GM12878 (cell line): ENCODE data around the gene TENT4B.

ENCODE experiments used
- BACH1 ChIP-seq: fragments of 450-650 bp; IDR thresholded peaks from 2 replicates; pipeline ENCODE4 v1.6.1; 2017; ENCODE audit warnings: mild to moderate bottlenecking, borderline replicate concordance
- CTCF ChIP-seq, 3 experiments: IDR thresholded peaks in 2 of 3; conservative IDR thresholded peaks in 1 of 3; 2 replicates each; pipeline ENCODE4 v1.5.1; 2011; ENCODE audit warnings: low read depth in 3 of 3, low read length in 3 of 3, mild to moderate bottlenecking in 3 of 3, control low read depth in 2 of 3, moderate library complexity in 2 of 3, inconsistent platforms in 1 of 3, mixed read lengths in 1 of 3; ENCODE audit not compliant: control insufficient read depth in 2 of 3, insufficient read depth in 1 of 3; ENCODE audit errors: extremely low read depth in 1 of 3
- ELK1 ChIP-seq: IDR thresholded peaks from 2 replicates; pipeline ENCODE4 v1.6.1; 2012; ENCODE audit warnings: low read depth, low read length, improper control_type of control experiment
- EP300 ChIP-seq, 2 experiments: fragments of 150-350 bp in 1 of 2; IDR thresholded peaks; 2 replicates each; pipeline ENCODE4 v1.6.1; 2011 to 2012; ENCODE audit warnings: low read depth in 2 of 2, low read length in 2 of 2, borderline replicate concordance in 1 of 2, improper control_type of control experiment in 1 of 2, inconsistent platforms in 1 of 2; ENCODE audit not compliant: control insufficient read depth in 1 of 2
- EZH2 ChIP-seq: IDR thresholded peaks from 2 replicates; pipeline ENCODE4 v1.6.1; 2012; ENCODE audit warnings: low read depth, mild to moderate bottlenecking, control low read depth, inconsistent platforms, low read length, borderline replicate concordance; ENCODE audit not compliant: control insufficient read depth
- HDAC2 ChIP-seq: fragments of 200-600 bp; sonication (generic); IDR thresholded peaks from 2 replicates; pipeline ENCODE4 v1.6.1; 2017
- HDAC6 ChIP-seq: fragments of 200-600 bp; sonication (generic); IDR thresholded peaks from one replicate; pipeline ENCODE4 v1.8.0; 2017; ENCODE audit warnings: antibody characterized with exemption; ENCODE audit not compliant: unreplicated experiment
- POLR2A ChIP-seq: IDR thresholded peaks from 2 replicates; pipeline ENCODE4 v1.6.1; 2011; ENCODE audit warnings: low read depth, mild to moderate bottlenecking, low read length
- RAD21 ChIP-seq: IDR thresholded peaks from 2 replicates; pipeline ENCODE4 v1.6.1; 2011; ENCODE audit warnings: mild to moderate bottlenecking, low read depth, low read length, moderate library complexity; ENCODE audit not compliant: insufficient read depth
- TAF1 ChIP-seq: IDR thresholded peaks from 2 replicates; pipeline ENCODE4 v1.6.1; 2011; ENCODE audit warnings: mild to moderate bottlenecking, low read depth, low read length, borderline replicate concordance
- USF2 ChIP-seq: IDR thresholded peaks from 2 replicates; pipeline ENCODE4 v1.6.1; 2011; ENCODE audit warnings: low read depth, low read length, improper control_type of control experiment, borderline replicate concordance
- YY1 ChIP-seq: IDR thresholded peaks from 2 replicates; pipeline ENCODE4 v1.6.1; 2011; ENCODE audit warnings: low read depth, mild to moderate bottlenecking, low read length
- ZNF24 ChIP-seq: fragments of 450-650 bp; IDR thresholded peaks from 2 replicates; pipeline ENCODE4 v1.6.1; 2017; ENCODE audit warnings: antibody characterized with exemption, mild to moderate bottlenecking
- ZNF274 ChIP-seq: IDR thresholded peaks from one replicate; pipeline ENCODE4 v1.8.0; 2011; ENCODE audit not compliant: insufficient read length, insufficient read depth

- TF ChIP-seq EP300 (IDR thresholded peaks at IDR 0.05; ENCODE audit: borderline replicate concordance in 1 of 2, control insufficient read depth in 1 of 2, low read depth in 2 of 2, low read length in 2 of 2) (no peak), HDAC2 (no peak), POLR2A (no peak), HDAC6 (no peak), CTCF (IDR thresholded peaks at IDR 0.05 in 2 of 3, conservative IDR thresholded peaks at IDR 0.05 in 1 of 3; ENCODE audit: control insufficient read depth in 2 of 3, extremely low read depth in 1 of 3, insufficient read depth in 1 of 3, low read depth in 3 of 3, low read length in 3 of 3) (no peak), EZH2 (no peak), BACH1 (no peak), ZNF24 (no peak), ELK1 (no peak), TAF1 (no peak), ZNF274 (no peak), RAD21 (no peak), USF2 (no peak), YY1 (no peak)
Measured at GRCh38 chr16:50260206-50261159, 107.4 kb downstream of the TENT4B start.
